HepG2 (cell line): ENCODE results near the gene PPP4R2. TPM values are rescaled to one million over a fixed set of nuclear protein-coding genes. Genes with fewer than 3 reads are reported as not detected.

Experiments
- CEBPG ChIP-seq: IDR thresholded peaks from 2 replicates; pipeline ENCODE4 v1.6.1; 2016
- CHCHD3 ChIP-seq: sonication (generic); formaldehyde crosslinking; IDR thresholded peaks from 2 replicates; pipeline ENCODE4 v1.8.0; 2022; ENCODE audit warnings: mild to moderate bottlenecking, missing genetic modification reagents, moderate library complexity
- GTF2F1 ChIP-seq: fragments of 150-350 bp; IDR thresholded peaks from 2 replicates; pipeline ENCODE4 v1.6.1; 2014; ENCODE audit warnings: low read length
- MED8 ChIP-seq: sonication (generic); formaldehyde crosslinking; IDR thresholded peaks from 2 replicates; pipeline ENCODE4 v1.8.1; 2023; ENCODE audit warnings: mild to moderate bottlenecking, missing genetic modification reagents; ENCODE audit not compliant: insufficient replicate concordance
- NR2F2 ChIP-seq: IDR thresholded peaks from 2 replicates; pipeline ENCODE4 v1.6.1; 2012; ENCODE audit warnings: low read depth, inconsistent platforms, borderline replicate concordance
- ZNF101 ChIP-seq: sonication (generic); formaldehyde crosslinking; IDR thresholded peaks from 2 replicates; pipeline ENCODE4 v1.4.0; 2020; ENCODE audit warnings: mild to moderate bottlenecking, low read depth, missing genetic modification reagents, borderline replicate concordance
- ZNF510 ChIP-seq: sonication (generic); formaldehyde crosslinking; IDR thresholded peaks from 2 replicates; pipeline ENCODE4 v1.4.0; 2020; ENCODE audit warnings: low read depth, mild to moderate bottlenecking, missing genetic modification reagents
- ZNF652 ChIP-seq: IDR thresholded peaks from 2 replicates; pipeline ENCODE4 v1.6.1; 2016; ENCODE audit warnings: low read depth, borderline replicate concordance
- ZNF773 ChIP-seq: sonication (generic); formaldehyde crosslinking; IDR thresholded peaks from 2 replicates; pipeline ENCODE4 v1.4.0; 2020; ENCODE audit warnings: missing genetic modification reagents, borderline replicate concordance
- polyA plus RNA-seq, 8 experiments: library from polyadenylated mRNA; depleted of rRNA in 3 of 8; stranded (reverse) in 7 of 8; unstranded in 1 of 8; fragments of >200 nt; fragmentation: Illumina TruSeq in 4 of 8; extraction: Trizol in 4 of 8; gene quantifications; 2 replicates each; pipeline versions ENCODE4 v1.2.1 to v1.2.3, GENCODE V29; 2011 to 2016; ENCODE audit warnings: low read depth in 4 of 8, missing spikeins in 1 of 8, mixed read lengths in 1 of 8; ENCODE audit not compliant: insufficient read depth in 1 of 8
- total RNA-seq, 5 experiments: library from RNA; depleted of rRNA; stranded (reverse); fragments of >200 nt; fragmentation: Illumina TruSeq; extraction: Trizol; gene quantifications; 2 replicates each; pipeline ENCODE4 v1.2.3, GENCODE V29; 2016; ENCODE audit warnings: low read depth in 1 of 5
- TF ChIP-seq, protein P1 (sequence below): sonication (generic); formaldehyde crosslinking; IDR thresholded peaks from 2 replicates; pipeline ENCODE4 v1.5.0; 2020; ENCODE audit warnings: mild to moderate bottlenecking, missing genetic modification reagents
- TF ChIP-seq, protein P2 (sequence below): sonication (generic); formaldehyde crosslinking; IDR thresholded peaks from 2 replicates; pipeline ENCODE4 v1.5.0; 2020; ENCODE audit warnings: mild to moderate bottlenecking, missing genetic modification reagents, borderline replicate concordance
- TF ChIP-seq, protein P3 (sequence below): fragments of 450-650 bp; IDR thresholded peaks from 2 replicates; pipeline ENCODE4 v1.6.1; 2017; ENCODE audit warnings: mild to moderate bottlenecking
- TF ChIP-seq, protein P4 (sequence below): sonication (generic); formaldehyde crosslinking; IDR thresholded peaks from 2 replicates; pipeline ENCODE4 v1.8.0; 2022; ENCODE audit warnings: missing genetic modification reagents, mild to moderate bottlenecking, borderline replicate concordance
- TF ChIP-seq, protein P5 (sequence below): IDR thresholded peaks from 2 replicates; pipeline ENCODE4 v1.6.1; 2016; ENCODE audit warnings: control low read depth

The PPP4R2 gene
- total and polyA plus RNA-seq, 2 of the 13 experiments (the other 11 are each of a cell fraction or from before 2014, with no cell fraction given), result 22.3 to 161 TPM

DNA sequence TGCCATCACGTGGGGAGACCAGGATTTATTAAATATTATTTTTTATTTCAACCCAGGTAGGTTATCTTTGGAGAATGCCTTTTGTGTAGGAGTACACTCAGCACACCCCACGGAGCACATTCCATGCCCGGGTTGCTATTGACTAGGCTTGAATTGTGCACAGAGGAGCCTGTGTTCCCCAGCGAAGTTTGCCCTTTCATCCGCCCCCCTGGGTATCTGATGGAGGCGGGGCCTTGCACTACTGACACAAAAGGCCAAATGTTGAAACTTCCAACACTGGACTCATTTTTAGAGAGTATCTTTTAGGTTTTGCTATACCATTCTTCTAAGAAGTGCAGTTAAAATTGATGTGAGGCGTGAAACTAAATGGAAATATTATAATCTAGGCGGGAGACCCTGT lies 39.3 kb upstream of the PPP4R2 start (continued):
- TF ChIP-seq ZNF652 (CRISPR knock-in tag) (no peak; the same call in 1 of the 2 replicates), NR2F2 (peak; percentile 77), ZNF773 (CRISPR knock-in tag) (no peak), ZNF101 (CRISPR knock-in tag) (no peak), CEBPG (CRISPR knock-in tag) (peak; percentile 75), CHCHD3 (CRISPR knock-in tag) (no peak), MED8 (CRISPR knock-in tag) (no peak), GTF2F1 (no peak), ZNF510 (CRISPR knock-in tag) (no peak)
- TF ChIP-seq, protein P1, sequence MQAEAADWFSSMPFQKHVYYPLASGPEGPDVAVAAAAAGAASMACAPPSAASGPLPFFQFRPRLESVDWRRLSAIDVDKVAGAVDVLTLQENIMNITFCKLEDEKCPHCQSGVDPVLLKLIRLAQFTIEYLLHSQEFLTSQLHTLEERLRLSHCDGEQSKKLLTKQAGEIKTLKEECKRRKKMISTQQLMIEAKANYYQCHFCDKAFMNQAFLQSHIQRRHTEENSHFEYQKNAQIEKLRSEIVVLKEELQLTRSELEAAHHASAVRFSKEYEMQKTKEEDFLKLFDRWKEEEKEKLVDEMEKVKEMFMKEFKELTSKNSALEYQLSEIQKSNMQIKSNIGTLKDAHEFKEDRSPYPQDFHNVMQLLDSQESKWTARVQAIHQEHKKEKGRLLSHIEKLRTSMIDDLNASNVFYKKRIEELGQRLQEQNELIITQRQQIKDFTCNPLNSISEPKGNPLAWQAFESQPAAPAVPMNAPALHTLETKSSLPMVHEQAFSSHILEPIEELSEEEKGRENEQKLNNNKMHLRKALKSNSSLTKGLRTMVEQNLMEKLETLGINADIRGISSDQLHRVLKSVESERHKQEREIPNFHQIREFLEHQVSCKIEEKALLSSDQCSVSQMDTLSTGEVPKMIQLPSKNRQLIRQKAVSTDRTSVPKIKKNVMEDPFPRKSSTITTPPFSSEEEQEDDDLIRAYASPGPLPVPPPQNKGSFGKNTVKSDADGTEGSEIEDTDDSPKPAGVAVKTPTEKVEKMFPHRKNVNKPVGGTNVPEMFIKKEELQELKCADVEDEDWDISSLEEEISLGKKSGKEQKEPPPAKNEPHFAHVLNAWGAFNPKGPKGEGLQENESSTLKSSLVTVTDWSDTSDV, result no peak
- TF ChIP-seq, protein P2, sequence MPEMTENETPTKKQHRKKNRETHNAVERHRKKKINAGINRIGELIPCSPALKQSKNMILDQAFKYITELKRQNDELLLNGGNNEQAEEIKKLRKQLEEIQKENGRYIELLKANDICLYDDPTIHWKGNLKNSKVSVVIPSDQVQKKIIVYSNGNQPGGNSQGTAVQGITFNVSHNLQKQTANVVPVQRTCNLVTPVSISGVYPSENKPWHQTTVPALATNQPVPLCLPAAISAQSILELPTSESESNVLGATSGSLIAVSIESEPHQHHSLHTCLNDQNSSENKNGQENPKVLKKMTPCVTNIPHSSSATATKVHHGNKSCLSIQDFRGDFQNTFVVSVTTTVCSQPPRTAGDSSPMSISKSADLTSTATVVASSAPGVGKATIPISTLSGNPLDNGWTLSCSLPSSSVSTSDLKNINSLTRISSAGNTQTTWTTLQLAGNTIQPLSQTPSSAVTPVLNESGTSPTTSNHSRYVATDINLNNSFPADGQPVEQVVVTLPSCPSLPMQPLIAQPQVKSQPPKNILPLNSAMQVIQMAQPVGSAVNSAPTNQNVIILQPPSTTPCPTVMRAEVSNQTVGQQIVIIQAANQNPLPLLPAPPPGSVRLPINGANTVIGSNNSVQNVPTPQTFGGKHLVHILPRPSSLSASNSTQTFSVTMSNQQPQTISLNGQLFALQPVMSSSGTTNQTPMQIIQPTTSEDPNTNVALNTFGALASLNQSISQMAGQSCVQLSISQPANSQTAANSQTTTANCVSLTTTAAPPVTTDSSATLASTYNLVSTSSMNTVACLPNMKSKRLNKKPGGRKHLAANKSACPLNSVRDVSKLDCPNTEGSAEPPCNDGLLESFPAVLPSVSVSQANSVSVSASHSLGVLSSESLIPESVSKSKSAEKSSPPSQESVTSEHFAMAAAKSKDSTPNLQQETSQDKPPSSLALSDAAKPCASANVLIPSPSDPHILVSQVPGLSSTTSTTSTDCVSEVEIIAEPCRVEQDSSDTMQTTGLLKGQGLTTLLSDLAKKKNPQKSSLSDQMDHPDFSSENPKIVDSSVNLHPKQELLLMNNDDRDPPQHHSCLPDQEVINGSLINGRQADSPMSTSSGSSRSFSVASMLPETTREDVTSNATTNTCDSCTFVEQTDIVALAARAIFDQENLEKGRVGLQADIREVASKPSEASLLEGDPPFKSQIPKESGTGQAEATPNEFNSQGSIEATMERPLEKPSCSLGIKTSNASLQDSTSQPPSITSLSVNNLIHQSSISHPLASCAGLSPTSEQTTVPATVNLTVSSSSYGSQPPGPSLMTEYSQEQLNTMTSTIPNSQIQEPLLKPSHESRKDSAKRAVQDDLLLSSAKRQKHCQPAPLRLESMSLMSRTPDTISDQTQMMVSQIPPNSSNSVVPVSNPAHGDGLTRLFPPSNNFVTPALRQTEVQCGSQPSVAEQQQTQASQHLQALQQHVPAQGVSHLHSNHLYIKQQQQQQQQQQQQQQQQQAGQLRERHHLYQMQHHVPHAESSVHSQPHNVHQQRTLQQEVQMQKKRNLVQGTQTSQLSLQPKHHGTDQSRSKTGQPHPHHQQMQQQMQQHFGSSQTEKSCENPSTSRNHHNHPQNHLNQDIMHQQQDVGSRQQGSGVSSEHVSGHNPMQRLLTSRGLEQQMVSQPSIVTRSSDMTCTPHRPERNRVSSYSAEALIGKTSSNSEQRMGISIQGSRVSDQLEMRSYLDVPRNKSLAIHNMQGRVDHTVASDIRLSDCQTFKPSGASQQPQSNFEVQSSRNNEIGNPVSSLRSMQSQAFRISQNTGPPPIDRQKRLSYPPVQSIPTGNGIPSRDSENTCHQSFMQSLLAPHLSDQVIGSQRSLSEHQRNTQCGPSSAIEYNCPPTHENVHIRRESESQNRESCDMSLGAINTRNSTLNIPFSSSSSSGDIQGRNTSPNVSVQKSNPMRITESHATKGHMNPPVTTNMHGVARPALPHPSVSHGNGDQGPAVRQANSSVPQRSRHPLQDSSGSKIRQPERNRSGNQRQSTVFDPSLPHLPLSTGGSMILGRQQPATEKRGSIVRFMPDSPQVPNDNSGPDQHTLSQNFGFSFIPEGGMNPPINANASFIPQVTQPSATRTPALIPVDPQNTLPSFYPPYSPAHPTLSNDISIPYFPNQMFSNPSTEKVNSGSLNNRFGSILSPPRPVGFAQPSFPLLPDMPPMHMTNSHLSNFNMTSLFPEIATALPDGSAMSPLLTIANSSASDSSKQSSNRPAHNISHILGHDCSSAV (CRISPR knock-in tag), result no peak
- TF ChIP-seq, protein P3, sequence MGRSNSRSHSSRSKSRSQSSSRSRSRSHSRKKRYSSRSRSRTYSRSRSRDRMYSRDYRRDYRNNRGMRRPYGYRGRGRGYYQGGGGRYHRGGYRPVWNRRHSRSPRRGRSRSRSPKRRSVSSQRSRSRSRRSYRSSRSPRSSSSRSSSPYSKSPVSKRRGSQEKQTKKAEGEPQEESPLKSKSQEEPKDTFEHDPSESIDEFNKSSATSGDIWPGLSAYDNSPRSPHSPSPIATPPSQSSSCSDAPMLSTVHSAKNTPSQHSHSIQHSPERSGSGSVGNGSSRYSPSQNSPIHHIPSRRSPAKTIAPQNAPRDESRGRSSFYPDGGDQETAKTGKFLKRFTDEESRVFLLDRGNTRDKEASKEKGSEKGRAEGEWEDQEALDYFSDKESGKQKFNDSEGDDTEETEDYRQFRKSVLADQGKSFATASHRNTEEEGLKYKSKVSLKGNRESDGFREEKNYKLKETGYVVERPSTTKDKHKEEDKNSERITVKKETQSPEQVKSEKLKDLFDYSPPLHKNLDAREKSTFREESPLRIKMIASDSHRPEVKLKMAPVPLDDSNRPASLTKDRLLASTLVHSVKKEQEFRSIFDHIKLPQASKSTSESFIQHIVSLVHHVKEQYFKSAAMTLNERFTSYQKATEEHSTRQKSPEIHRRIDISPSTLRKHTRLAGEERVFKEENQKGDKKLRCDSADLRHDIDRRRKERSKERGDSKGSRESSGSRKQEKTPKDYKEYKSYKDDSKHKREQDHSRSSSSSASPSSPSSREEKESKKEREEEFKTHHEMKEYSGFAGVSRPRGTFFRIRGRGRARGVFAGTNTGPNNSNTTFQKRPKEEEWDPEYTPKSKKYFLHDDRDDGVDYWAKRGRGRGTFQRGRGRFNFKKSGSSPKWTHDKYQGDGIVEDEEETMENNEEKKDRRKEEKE, result no peak
- TF ChIP-seq, protein P4, sequence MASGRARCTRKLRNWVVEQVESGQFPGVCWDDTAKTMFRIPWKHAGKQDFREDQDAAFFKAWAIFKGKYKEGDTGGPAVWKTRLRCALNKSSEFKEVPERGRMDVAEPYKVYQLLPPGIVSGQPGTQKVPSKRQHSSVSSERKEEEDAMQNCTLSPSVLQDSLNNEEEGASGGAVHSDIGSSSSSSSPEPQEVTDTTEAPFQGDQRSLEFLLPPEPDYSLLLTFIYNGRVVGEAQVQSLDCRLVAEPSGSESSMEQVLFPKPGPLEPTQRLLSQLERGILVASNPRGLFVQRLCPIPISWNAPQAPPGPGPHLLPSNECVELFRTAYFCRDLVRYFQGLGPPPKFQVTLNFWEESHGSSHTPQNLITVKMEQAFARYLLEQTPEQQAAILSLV (CRISPR knock-in tag), result no peak
- TF ChIP-seq, protein P5, sequence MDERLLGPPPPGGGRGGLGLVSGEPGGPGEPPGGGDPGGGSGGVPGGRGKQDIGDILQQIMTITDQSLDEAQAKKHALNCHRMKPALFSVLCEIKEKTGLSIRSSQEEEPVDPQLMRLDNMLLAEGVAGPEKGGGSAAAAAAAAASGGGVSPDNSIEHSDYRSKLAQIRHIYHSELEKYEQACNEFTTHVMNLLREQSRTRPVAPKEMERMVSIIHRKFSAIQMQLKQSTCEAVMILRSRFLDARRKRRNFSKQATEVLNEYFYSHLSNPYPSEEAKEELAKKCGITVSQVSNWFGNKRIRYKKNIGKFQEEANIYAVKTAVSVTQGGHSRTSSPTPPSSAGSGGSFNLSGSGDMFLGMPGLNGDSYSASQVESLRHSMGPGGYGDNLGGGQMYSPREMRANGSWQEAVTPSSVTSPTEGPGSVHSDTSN (CRISPR knock-in tag), result no peak
